ENCODE measurements around the gene SLC2A11.

The SLC2A11 gene

GRCh38 chr22:23857606-23858483 lies at the start of gene SLC2A11:
TSS of gene SLC2A11 (plus strand) at chr22:23857875. CDS start at chr22:23858000, 125 bp downstream.
- H3K27ac ChIP-seq = peak within 1 kb of the TSS; percentile 53 to 89 (median 84); a peak in 21 of 22 replicates
- peaks cover 0 to under 1% (median 0%) of the 10 kb centered on the region in 11 experiments; a peak in 3 of 22 replicates for H3K36me3 ChIP-seq
- H3K9me3 ChIP-seq (replicated peaks in 1 of 11) = no peaks in the 10 kb centered on the region
- peak within 1 kb of the TSS; percentile 76 to 89 (median 84) for H3K9ac ChIP-seq
- H3K27me3 ChIP-seq = no peaks in the 10 kb centered on the region
- H3K4me3 ChIP-seq = peak within 1 kb of the TSS; percentile 60 to 83 (median 70)
- H3K4me1 ChIP-seq = peaks cover 24 to 34% (median 27%) of the 10 kb centered on the region in 10 experiments
- peak within 1 kb of the TSS; percentile 95 to 100 (median 99) for H3K4me2 ChIP-seq
- no peak for TF ChIP-seq Cebpa-rat (IDR thresholded peaks at IDR 0.05)
- no peaks in the 10 kb centered on the region for H4K20me1 ChIP-seq

- Histone ChIP-seq H3K4me1 (peaks cover 9 to 32% (median 27%) of the 10 kb centered on the region in 10 experiments; a peak in 19 of 20 replicates), H3K27me3 (no peaks in the 10 kb centered on the region), H3K36me3 (peaks cover 71 to 100% (median 92%) of the 10 kb centered on the region in 11 experiments), H3K27ac (no peak overlapping the region), H4K20me1 (peaks cover 0 to 19% (median 0%) of the 10 kb centered on the region in 11 experiments; a peak in 2 of 22 replicates), H3K9me3 (replicated peaks in 1 of 11) (no peaks in the 10 kb centered on the region), H3K4me3 (no peak overlapping the region), H3K4me2 (no peak overlapping the region), H3K9ac (no peak overlapping the region)
- TF ChIP-seq Cebpa-rat (IDR thresholded peaks at IDR 0.05) = peak in 4 of 11 experiments; percentile 18 to 79 (median 36); a peak in 5 of 22 replicates
Measured at GRCh38 chr22:23812378-23812777, 45.3 kb upstream of the SLC2A11 start.

DNA sequence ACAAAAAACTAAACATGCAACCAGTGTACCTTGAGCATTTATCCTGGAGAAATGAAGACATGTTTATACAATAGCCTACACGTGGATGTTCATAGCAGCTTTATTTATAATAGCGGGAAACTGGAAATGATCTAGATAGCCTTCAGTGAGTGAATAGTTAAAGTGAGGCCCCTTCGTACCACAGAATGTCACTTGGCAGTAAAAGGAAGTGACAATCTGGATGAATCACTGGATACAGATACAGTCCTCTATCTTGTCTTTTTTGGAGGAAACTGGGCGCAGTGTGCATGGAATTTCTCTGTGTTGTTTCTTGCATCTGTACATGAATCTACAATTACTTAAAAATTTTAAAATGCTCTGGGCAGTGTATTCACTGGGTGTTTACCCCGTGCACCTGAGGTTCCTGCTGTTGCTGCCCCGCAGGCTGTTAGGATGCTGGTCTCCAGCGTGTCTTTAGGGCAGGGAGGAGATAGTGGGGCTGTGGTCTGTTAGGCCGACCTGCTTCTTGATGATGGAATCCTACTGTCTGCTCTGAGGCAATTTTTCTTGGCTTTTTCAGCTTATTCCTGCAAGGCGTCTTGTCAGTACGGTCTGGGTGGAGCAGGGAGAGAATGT lies 42.0 kb upstream of the SLC2A11 start:
- H3K4me2 ChIP-seq = peak overlapping the region in 6 of 11 experiments; percentile 22 to 77 (median 68); a peak in 11 of 22 replicates
- peaks cover 73 to 100% (median 98%) of the 10 kb centered on the region in 11 experiments for H3K36me3 ChIP-seq

DNA sequence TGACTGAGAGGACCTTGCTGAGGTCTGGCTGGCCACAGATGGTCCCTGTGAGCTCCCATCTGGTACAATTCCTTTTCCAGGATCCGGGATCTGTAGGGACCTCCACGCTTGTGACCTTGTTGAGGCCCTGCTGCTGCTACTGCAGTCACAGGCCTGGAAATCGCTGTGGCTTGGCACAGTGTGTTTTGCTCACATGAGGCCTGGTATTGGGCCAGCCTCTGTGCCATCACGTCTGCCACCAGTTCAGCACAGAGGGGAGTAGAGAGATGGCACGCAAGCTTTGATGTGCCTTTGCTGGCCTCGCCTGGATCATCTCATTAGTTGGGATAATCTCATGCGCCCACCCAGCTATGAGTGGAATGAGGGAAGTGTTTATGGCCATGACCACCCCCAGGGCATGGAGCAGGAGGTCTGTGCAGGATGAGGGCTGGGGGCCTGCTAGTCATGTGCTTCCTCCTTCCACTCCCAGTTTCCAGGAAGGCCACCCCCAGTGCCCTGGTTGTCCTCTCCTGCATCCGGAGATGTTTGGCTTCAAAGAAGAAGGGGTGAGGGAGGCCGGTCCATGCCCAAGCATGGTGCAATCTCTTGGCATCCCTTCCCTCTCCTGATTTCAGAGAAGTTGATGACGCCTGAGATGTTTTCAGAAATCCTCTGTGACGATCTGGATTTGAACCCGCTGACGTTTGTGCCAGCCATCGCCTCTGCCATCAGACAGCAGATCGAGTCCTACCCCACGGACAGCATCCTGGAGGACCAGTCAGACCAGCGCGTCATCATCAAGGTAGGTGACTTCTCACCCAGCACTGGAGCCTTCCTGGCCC lies 41.3 kb upstream of the SLC2A11 start:
- H3K9ac ChIP-seq = peak overlapping the region in 2 of 11 experiments; percentile 13 to 29; a peak in 2 of 22 replicates
- peaks cover 0 to 19% (median 0%) of the 10 kb centered on the region in 11 experiments; a peak in 2 of 22 replicates for H4K20me1 ChIP-seq
- no peaks in the 10 kb centered on the region for H3K27me3 ChIP-seq
- peak overlapping the region in 7 of 11 experiments; percentile 20 to 89 (median 27); a peak in 7 of 22 replicates for H3K27ac ChIP-seq
- peaks cover 74 to 100% (median 98%) of the 10 kb centered on the region in 11 experiments for H3K36me3 ChIP-seq
- no peak for TF ChIP-seq Cebpa-rat (IDR thresholded peaks at IDR 0.05)
- peaks cover 49 to 72% (median 66%) of the 10 kb centered on the region in 10 experiments for H3K4me1 ChIP-seq
- peak overlapping the region in 8 of 11 experiments; percentile 47 to 78 (median 71); a peak in 12 of 22 replicates for H3K4me2 ChIP-seq
- no peak overlapping the region for H3K4me3 ChIP-seq
- H3K9me3 ChIP-seq (replicated peaks in 1 of 11) = no peaks in the 10 kb centered on the region

More for the DNA sequence above, 42.0 kb upstream of the SLC2A11 start:
- H3K27me3 ChIP-seq = no peaks in the 10 kb centered on the region
- H3K9ac ChIP-seq = peak overlapping the region in 2 of 11 experiments; percentile 13 to 29; a peak in 3 of 22 replicates
- no peak overlapping the region for H3K4me3 ChIP-seq
- H3K4me1 ChIP-seq = peaks cover 42 to 65% (median 59%) of the 10 kb centered on the region in 10 experiments
- H3K9me3 ChIP-seq (replicated peaks in 1 of 11) = no peaks in the 10 kb centered on the region
- H4K20me1 ChIP-seq = peaks cover 0 to 19% (median 0%) of the 10 kb centered on the region in 11 experiments; a peak in 2 of 22 replicates
- peak overlapping the region in 5 of 11 experiments; percentile 21 to 73 (median 23); a peak in 7 of 22 replicates for H3K27ac ChIP-seq
- no peak for TF ChIP-seq Cebpa-rat (IDR thresholded peaks at IDR 0.05)

- Histone ChIP-seq H3K9ac (no peak overlapping the region), H3K4me2 (peak overlapping the region in 9 of 11 experiments; percentile 52 to 78 (median 72); a peak in 15 of 22 replicates), H3K27ac (peak overlapping the region in 6 of 11 experiments; percentile 52 to 89 (median 70); a peak in 8 of 22 replicates), H3K4me1 (peaks cover 53 to 80% (median 72%) of the 10 kb centered on the region in 10 experiments), H3K36me3 (peaks cover 77 to 100% (median 98%) of the 10 kb centered on the region in 11 experiments), H3K4me3 (no peak overlapping the region), H3K9me3 (replicated peaks in 1 of 11) (no peaks in the 10 kb centered on the region), H3K27me3 (no peaks in the 10 kb centered on the region), H4K20me1 (peaks cover 0 to 19% (median 0%) of the 10 kb centered on the region in 11 experiments; a peak in 3 of 22 replicates)
- TF ChIP-seq Cebpa-rat (IDR thresholded peaks at IDR 0.05) = no peak
Measured at GRCh38 chr22:23817146-23817545, 40.5 kb upstream of the SLC2A11 start.

- Histone ChIP-seq H3K9me3 (replicated peaks in 1 of 11) (no peaks in the 10 kb centered on the region), H3K36me3 (peaks cover 76 to 100% (median 98%) of the 10 kb centered on the region in 11 experiments), H4K20me1 (peaks cover 0 to 22% (median 0%) of the 10 kb centered on the region in 11 experiments; a peak in 3 of 22 replicates), H3K4me1 (peaks cover 53 to 92% (median 80%) of the 10 kb centered on the region in 10 experiments), H3K9ac (peak overlapping the region in 6 of 11 experiments; percentile 0 to 54 (median 24); a peak in 4 of 22 replicates), H3K27ac (peak overlapping the region in 9 of 11 experiments; percentile 17 to 89 (median 66); a peak in 16 of 22 replicates), H3K4me3 (no peak overlapping the region; a peak in 2 of 20 replicates), H3K27me3 (no peaks in the 10 kb centered on the region), H3K4me2 (peak overlapping the region; percentile 52 to 78 (median 72))
- TF ChIP-seq Cebpa-rat (IDR thresholded peaks at IDR 0.05) = no peak
Measured at GRCh38 chr22:23818541-23818940, 39.1 kb upstream of the SLC2A11 start.

DNA sequence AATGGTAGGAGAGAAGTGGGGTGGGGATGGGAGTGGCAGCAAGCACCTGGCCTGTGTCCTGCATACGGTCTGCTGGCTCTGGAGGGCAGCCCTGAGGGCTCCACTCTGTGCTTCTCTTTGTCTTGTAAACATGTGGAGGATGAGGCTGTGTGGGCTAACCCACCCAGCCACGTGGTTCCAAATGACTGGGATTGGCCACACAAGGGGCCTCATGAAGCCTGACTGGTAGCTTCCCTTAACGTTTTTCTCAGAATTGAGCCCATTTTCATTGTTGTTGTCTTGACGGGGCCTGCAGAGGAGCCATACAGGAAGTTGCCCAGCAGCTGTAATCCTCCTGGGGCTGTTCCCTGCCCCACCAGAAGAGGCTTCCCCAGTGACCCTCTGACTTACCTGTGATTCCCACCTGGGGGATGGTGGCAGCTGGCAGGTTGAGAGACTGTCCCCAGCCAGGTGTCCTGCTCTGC lies 36.9 kb upstream of the SLC2A11 start:
- peak overlapping the region in 10 of 11 experiments; percentile 29 to 89 (median 66); a peak in 21 of 22 replicates for H3K27ac ChIP-seq
- no peak for TF ChIP-seq Cebpa-rat (IDR thresholded peaks at IDR 0.05)
- peaks cover 57 to 100% (median 95%) of the 10 kb centered on the region in 10 experiments for H3K4me1 ChIP-seq
- no peaks in the 10 kb centered on the region for H3K9me3 ChIP-seq (replicated peaks in 1 of 11)
- peak overlapping the region in 10 of 11 experiments; percentile 21 to 52 (median 40); a peak in 13 of 22 replicates for H3K9ac ChIP-seq
- H4K20me1 ChIP-seq = peaks cover 0 to 20% (median 0%) of the 10 kb centered on the region in 11 experiments; a peak in 6 of 22 replicates
- H3K36me3 ChIP-seq = peaks cover 90 to 100% (median 100%) of the 10 kb centered on the region in 11 experiments
- peak overlapping the region in 1 of 10 experiments; percentile 36; a peak in 2 of 20 replicates for H3K4me3 ChIP-seq
- no peaks in the 10 kb centered on the region for H3K27me3 ChIP-seq
- H3K4me2 ChIP-seq = peak overlapping the region; percentile 52 to 78 (median 72)

All from BLaER1 treated with 17β-estradiol and CSF1 and Interleukin-3, amounts not matched to agents 10 nM and 100 nM (cell line).